GM18868 (cell line): ENCODE data around the gene BMP2.

ENCODE experiments used
- ATAC-seq: cut with Tn5 transposase; IDR thresholded peaks from one replicate; pipeline ENCODE4 v1.9.1; 2021; ENCODE audit warnings: mild to moderate bottlenecking, moderate library complexity; ENCODE audit not compliant: unreplicated experiment

The BMP2 gene

DNA sequence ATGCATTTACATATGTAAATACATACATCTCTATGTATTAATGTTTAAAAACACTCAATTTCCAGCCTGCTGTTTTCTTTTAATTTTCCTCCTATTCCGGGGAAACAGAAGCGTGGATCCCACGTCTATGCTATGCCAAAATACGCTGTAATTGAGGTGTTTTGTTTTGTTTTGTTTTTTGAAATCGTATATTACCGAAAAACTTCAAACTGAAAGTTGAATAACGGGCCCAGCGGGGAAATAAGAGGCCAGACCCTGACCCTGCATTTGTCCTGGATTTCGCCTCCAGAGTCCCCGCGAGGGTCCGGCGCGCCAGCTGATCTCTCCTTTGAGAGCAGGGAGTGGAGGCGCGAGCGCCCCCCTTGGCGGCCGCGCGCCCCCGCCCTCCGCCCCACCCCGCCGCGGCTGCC lies 355 bp upstream of the BMP2 start:
- ATAC-seq = no peak

DNA sequence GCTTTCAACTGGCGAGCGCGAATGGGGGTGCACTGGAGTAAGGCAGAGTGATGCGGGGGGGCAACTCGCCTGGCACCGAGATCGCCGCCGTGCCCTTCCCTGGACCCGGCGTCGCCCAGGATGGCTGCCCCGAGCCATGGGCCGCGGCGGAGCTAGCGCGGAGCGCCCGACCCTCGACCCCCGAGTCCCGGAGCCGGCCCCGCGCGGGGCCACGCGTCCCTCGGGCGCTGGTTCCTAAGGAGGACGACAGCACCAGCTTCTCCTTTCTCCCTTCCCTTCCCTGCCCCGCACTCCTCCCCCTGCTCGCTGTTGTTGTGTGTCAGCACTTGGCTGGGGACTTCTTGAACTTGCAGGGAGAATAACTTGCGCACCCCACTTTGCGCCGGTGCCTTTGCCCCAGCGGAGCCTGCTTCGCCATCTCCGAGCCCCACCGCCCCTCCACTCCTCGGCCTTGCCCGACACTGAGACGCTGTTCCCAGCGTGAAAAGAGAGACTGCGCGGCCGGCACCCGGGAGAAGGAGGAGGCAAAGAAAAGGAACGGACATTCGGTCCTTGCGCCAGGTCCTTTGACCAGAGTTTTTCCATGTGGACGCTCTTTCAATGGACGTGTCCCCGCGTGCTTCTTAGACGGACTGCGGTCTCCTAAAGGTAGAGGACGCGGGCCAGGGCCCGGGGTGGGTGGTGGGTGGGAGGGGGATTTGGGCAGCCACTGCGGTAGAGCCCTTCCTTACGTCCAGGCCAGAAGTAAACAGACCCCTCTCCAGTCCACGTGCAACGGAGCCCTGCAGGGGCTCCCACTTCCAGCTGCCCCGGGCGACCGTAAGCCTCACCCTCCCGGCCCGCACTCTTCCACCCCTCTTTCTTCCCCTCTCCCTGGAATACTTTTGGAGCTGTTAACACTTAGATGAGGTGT lies 998 bp downstream of the BMP2 start:
- ATAC-seq = no peak

DNA sequence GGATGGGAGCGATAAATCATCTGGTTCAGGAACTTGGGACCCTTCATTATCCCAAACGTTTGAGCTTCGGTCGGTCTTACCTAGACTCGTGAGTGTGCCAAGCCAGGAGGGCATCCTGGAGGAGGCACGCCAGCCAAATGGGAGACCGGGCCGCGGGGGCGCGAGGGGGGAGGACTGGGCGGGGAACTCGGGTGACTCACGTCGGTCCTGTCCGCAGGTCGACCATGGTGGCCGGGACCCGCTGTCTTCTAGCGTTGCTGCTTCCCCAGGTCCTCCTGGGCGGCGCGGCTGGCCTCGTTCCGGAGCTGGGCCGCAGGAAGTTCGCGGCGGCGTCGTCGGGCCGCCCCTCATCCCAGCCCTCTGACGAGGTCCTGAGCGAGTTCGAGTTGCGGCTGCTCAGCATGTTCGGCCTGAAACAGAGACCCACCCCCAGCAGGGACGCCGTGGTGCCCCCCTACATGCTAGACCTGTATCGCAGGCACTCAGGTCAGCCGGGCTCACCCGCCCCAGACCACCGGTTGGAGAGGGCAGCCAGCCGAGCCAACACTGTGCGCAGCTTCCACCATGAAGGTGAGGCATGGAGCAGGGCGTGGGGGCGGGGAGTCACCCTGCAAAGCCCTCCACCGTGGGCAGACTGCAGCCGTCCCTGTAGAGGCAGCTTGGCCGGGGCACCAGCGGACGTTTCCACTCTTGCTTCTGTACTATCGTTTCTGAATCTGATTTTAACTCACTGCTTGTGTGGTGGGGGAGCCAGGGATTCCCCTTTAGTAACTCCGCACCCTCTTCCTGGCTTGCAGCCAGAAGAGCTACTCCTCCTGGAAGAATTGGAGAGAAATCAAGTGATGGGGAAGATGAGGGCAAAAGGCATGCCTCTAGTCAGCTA lies 2.7 kb downstream of the BMP2 start:
- no peak for ATAC-seq

DNA sequence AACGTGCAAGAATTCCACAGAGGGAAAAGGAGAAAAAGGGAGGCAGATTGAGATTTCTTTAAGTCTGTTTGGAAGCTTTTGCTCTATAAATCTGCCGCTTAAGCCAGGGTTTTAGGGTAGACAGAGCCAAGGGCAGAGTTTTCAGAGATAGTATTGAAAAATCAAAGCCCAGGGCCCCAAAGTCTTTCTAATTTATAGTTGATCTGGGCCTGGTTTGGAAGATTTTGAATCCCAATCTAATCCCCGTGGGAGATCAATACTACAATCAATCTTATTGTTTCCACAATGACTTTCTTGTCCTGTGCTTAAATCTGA lies 3.3 kb downstream of the BMP2 start:
- ATAC-seq = no peak

DNA sequence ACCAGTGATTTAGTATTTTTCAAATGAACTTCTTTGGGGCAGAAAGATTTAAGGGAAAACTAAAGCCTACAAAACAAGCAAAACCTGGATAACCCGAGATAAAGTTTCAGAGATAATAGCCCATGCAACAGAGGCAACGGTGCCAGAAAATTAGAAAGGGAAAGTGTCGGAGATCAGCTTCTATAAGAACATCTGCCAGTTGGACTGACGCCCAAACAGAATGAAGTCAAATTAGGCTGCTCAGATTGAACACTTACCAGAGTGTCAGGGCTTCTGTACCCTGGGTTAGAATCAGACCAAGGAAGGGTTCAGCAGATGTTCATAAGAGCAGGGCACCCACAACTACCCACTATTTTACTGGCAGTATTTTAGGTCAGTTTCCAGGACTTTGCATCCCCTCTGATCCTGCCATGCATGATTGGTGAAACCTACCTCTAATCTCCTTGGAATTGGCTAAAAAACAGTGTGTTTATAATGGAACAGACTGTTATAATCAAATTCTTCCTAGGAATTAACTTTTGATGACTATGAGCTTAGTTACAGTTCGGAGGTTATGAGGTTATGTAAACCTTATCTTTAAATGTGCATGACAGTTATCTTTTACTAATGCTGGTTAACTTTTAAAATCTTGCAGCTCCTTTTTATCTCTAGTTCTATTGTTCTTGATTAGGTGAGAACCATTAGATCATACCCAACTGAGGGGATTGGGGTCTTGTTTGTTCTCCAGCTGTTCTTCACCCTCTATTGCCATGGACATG lies 13.1 kb downstream of the BMP2 start:
- no peak for ATAC-seq

DNA sequence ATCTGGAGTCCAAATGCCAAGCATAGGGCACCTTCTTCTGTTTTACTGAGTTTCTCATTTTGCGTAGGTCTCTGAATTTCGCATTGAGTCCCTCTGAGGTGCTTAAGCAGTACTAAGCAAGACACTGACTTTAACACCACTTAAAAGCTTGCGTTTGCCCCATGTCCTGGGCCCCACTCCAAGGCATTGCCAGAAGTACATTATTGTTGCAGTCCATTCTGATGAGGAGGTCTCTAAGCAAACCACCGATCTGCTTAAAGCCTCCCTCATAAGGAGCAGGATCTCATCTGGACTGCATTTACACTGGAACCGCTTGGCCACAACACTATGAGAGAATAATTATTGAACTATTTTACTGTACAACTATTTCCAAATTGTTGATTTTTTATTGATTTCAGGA lies 16.3 kb downstream of the BMP2 start:
- no peak for ATAC-seq

DNA sequence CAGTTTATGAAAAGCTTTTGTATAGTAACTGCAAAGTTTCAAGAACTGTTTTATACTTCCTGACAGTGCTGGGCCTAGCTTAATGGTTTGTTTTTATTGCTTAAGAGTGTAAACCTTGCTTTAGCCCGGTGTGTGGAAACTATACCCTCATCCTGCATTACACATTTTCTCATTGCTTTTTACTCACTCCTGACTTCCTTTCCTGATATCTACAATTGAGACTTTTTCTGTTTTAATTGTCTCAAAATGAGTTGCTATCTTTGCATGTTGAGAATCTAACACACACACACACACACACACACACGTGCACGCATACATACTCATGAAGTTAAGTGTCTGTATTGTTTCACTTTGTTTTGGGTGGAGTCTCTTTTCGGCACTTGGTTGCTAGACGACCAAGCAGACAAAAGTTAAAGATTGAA lies 16.7 kb downstream of the BMP2 start:
- ATAC-seq = no peak

DNA sequence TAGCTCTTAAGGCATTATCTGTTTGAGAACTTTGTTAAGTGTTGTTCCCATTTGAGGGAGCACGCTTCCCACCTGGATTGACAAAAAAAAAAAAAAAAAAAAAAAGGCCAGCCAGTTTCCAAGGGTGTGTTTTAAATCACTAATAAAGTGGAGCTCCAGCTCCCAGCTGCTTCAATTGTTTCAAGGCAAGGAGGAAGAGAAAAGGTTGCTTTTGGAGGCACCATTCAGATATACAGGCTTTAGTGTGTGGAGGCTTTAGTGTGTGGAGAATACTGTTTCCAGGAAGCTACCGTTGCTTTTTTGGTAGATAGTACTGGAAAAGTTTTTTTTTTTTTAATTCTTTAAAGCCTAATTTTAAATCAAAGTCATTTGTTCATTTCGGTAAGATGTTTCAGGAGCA lies 17.3 kb downstream of the BMP2 start:
- no peak for ATAC-seq

DNA sequence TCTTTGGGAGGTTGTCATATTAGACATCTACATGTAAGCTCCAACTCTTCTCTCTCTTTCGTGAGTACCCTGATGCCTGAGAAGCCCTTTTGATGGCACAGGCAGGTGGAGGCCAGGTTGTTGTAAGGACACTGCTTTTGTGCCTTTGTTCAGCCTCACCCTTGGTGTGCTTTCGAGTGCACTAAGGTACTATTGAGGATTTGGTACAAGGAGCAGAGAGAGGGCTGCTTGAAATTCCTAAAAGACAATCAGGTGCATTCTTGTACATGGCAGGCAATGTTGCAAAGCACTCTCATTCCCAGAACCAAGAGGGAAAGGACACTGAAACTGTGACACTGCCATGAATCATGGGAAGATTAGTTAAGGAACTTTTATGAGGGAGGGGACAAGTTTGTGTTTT lies 19.1 kb downstream of the BMP2 start:
- no peak for ATAC-seq

DNA sequence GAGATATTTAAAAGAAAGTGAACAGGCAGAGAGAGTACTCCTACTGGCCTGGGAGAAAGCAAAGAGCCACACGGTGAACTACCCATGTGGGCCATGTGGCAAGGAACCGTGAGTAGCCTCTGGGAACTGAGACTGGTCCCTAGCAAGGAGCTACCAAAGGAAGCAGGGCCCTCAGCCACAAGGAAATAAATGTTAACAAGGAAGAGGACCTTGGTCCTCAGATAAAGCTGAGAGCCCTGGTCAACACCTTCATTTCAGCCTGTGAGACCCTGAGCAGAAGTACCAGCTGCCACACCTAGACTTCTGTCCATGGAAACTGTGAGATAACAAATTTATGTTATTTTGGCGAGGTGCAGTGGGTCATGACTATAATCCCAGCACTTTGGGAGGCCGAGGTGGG lies 25.3 kb downstream of the BMP2 start:
- no peak for ATAC-seq

DNA sequence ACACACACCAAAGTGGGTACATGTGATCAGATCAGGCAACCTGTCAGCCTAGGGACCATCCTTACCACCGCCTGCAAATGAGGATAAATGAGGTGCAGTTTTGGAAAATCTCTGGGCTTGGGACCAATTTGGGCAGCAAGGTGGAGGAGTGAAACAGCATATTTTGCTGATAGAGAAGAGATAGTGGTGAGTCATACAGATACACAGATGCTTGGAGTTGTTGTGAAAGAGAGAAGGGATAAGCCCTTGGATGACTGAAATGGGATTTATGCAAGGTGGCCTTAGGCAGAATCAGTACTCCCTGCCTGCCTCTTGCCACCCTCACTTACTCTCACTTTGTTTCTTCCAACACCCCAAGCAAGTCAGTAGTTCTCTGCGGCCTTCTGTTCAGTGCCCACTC lies 34.7 kb downstream of the BMP2 start:
- no peak for ATAC-seq

DNA sequence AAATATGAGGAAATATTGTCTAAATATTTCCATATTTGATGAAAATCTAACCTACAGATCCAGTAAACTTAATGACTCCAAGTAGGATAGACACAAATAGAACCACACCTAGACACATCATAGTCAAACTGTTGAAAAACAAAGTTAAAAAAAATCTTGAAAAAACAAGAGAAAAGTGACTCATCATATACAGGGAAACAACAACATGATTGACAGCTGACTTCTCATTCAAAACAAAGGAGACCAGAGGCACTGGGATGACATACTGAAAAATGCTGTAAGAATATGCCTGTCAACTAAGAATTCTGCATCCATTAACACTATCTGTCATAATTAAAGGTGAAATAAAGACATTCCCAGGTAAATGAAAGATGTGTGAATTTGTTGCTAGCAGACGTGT lies 38.8 kb downstream of the BMP2 start:
- no peak for ATAC-seq

DNA sequence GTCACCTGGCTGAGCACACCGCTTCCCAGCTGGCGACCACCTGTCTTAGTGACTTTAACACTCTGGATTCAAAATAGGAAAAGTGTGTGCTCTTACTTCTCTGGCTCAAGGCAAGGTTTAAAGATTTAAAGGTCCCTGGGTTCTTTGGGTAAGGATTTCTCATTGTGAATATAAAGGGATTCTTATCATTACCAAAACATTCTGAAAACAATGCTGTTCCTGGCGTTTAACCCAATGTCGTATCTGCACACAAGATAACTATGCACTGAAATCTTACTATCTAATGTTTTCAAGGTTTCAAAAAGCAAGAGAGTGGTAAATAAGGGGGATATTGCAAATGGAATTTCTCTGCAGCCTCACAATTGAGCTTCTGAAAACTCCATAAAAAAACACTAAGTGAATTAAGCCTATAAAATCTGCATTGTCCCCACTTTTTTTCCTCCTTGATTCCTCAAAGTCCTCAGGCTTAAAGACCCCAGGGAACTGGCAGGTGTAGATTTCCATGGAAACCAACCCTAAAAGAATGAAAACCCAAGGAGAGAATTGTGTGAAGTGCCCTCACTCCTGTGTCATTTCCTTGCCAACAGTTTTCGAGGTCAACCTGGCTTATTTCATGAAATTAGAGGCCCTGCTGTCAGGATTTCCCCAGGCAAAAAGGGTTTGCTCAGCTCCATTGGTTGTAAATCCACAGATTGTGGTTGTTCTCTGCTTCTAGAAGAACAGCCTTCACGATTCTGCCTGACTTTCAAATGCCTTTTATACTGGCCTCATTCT lies 44.0 kb downstream of the BMP2 start:
- ATAC-seq = no peak

DNA sequence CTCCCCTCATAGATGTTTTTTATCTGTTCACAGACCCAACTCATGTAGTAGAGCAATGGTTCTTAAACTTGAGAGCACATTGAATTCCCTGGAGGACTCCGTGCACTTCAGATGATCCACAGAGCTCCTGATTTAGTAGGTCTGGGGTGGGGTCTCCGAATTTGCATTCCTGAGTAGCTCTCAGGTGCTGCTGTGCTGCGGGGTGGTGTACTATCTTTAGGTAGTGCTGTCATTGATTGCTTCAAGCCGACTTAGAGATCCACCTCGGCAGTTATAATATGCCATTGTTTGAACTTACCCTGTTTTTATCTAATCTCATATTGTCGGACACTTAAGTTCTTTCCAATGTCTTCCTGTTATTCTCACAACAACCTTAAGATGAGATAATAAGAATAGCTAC lies 45.0 kb downstream of the BMP2 start:
- ATAC-seq = no peak

DNA sequence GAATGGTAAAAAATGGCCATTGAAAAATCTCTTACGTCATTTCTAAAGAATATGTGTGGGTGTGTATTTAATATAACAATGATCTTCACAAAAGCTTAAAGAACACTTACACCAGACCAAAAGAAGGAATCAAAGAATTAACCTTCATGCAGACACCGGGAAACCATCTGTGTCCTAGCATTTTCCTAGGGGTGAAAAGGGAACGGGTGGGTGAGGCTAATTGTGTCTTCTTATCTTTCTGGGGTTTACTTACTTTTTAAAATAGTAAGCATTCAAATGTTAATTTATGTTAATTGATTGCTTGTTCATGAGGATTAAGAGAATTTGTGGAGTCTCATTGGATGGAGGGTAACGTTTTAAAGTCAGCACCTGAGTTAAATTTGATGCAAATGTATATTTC lies 47.5 kb downstream of the BMP2 start:
- no peak for ATAC-seq

DNA sequence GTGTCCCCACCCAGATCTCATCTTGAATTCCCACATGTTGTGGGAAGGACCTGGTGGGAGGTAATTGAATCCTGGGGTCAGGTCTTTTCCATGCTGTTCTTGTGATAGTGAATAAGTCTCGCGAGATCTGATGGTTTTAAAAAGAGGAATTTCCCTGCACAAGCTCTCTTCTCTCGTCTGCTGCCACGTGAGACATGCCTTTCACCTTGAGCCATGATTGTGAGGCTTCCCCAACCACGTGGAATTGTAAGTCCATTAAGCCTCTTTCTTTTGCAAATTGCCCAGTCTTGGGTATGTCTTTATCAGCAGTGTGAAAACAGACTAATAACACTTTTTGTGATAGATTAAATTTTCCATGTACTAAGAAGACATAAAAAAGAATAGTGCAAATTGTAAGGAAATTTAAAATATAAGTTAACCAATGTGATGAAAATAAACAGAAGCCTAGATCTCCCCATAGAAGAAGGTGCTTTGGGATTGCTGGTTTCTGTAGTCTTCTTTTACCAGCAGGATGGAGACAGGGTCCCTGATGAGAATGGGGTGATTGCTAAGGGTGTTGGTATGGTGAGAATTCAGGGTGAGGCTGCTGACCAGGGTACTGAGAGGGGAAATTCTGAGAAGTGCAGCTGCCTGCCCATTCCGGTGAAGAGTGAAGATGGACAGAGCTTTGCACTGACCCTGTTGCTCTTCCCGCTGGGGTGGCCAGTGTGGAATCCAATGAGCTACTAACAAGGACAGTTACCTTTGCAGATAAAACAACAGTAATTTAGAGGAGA lies 50.7 kb downstream of the BMP2 start:
- ATAC-seq = no peak

DNA sequence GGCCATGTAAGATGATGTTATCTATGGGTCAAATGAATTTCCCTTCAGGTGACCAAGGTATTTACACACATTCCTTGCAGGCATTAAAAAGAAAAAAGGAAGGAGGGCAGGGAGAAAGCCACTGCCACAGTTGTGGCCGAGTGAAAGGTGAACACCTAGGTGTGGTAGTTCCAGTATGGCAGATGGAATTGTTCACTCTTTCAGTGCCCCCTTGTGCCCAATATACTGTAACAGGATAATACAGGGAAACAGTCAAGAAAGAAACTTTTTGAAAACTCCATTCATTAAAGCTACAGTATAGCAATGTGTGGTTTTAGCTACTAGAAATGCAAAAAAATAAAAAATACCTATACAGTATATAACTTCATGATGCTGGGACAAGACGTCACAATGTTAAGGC lies 52.1 kb downstream of the BMP2 start:
- no peak for ATAC-seq

DNA sequence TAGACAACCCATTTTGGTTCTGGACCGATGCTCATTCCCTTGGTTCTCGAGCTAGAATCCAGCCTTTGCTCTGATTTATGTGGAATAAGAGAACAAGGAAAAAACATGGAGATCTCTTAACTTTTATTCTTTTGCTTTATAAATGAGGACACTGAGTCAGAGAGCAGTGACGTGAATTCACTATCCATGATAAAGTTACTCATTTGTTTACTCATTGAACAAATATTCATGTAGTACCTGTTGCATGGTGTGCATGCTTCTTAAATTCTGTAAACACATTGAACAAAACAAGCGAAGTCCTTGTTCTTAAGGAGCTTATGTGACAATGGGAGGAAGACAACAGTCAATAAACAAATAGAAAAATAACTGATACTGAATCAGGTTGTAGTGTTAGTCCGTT lies 56.9 kb downstream of the BMP2 start:
- no peak for ATAC-seq

DNA sequence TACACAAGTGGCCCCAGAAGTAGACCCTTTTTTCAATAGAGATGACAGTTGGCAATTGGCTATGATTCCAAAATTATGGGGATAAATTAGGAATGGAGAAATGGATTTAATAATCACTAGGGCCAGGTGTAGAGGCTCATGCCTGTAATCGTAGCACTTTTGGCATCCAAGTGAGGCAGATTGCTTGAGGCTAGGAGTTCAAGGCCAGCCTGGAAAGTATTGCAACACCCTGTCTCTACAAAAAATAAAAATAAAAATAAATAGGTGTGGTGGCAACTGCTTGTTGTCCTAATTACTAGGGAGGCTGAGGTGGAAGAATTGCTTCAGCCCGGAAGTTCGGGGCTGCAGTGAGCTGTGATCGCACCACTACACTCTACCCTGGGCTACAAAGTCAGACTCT lies 60.0 kb downstream of the BMP2 start:
- no peak for ATAC-seq
